Natural killer cell (primary cell): ENCODE data around the gene ACSS1. TPM values are rescaled to one million over a fixed set of nuclear protein-coding genes. Genes with fewer than 3 reads are reported as not detected.

Source experiments
- ATAC-seq, 3 donors: fragments of 150-1000 bp in 2 of 3; fragments of 200-7000 bp in 1 of 3; cut with Tn5 transposase; 1 replicate in 1 of 3; 2 replicates in 2 of 3; pipeline ENCODE4 v1.10.0; 2021; ENCODE audit warnings: mild to moderate bottlenecking in 2 of 3, moderate library complexity in 2 of 3
- DNase-seq, 2 donors: peaks; one replicate each; pipeline versions ENCODE4 v3.0.0 to v3.0.0-alpha.2; 2013 to 2021; ENCODE audit warnings: mixed read lengths in 1 of 2
- H3K27ac ChIP-seq: one replicate; pipeline ENCODE4 v1.5.1; 2013; ENCODE audit warnings: mild to moderate bottlenecking, low read length
- H3K27me3 ChIP-seq: one replicate; pipeline ENCODE4 v1.6.1; 2013; ENCODE audit warnings: low read length; ENCODE audit not compliant: control insufficient read depth, insufficient read depth
- H3K36me3 ChIP-seq: one replicate; pipeline ENCODE4 v1.6.1; 2013; ENCODE audit warnings: low read length; ENCODE audit not compliant: control insufficient read depth, insufficient read depth
- H3K4me1 ChIP-seq: one replicate; pipeline ENCODE4 v1.6.1; 2013; ENCODE audit warnings: low read length; ENCODE audit not compliant: control insufficient read depth, insufficient read depth
- H3K4me3 ChIP-seq: one replicate; pipeline ENCODE4 v1.5.1; 2013; ENCODE audit warnings: low read length
- H3K9me3 ChIP-seq: one replicate; pipeline ENCODE4 v1.6.1; 2013; ENCODE audit warnings: low read length; ENCODE audit not compliant: control insufficient read depth, insufficient read depth
- H3K27ac Mint-ChIP-seq, 2 donors: one replicate each; pipeline ENCODE4 v1.8.0; 2022; ENCODE audit warnings: mild to moderate bottlenecking in 2 of 2, mixed read lengths in 2 of 2, moderate library complexity in 1 of 2
- H3K27me3 Mint-ChIP-seq, 2 donors: one replicate each; pipeline ENCODE4 v1.8.0; 2022; ENCODE audit warnings: low read depth in 2 of 2, mixed read lengths in 2 of 2
- H3K36me3 Mint-ChIP-seq: one replicate; pipeline ENCODE4 v1.8.0; 2022; ENCODE audit warnings: mixed read lengths
- H3K4me1 Mint-ChIP-seq, 2 donors: one replicate each; pipeline ENCODE4 v1.8.0; 2022; ENCODE audit warnings: mixed read lengths in 2 of 2
- H3K4me3 Mint-ChIP-seq: one replicate; pipeline ENCODE4 v1.8.0; 2022; ENCODE audit warnings: mild to moderate bottlenecking, moderate library complexity, mixed read lengths
- H3K9me3 Mint-ChIP-seq, 2 donors: one replicate each; pipeline ENCODE4 v1.8.0; 2022; ENCODE audit warnings: mixed read lengths in 2 of 2
- WGBS: methylation state at CpG from one replicate; pipeline ENCODE4 v1.1.7; 2013; ENCODE audit warnings: missing lambda C conversion rate; ENCODE audit not compliant: insufficient coverage; 5-methylcytosine and 5-hydroxymethylcytosine counted together
- intact Hi-C: fragments of 100-400 bp; cut with micrococcal nuclease; formaldehyde crosslinking; loops from one replicate; pipeline ENCODE4 v1.14.2; 2022
- total RNA-seq, 4 donors: library from RNA; stranded (reverse); fragments of 120-200 nt in 1 of 4; gene quantifications; one replicate each; pipeline versions ENCODE4 v1.2.3 to v1.2.4, GENCODE V29; 2013 to 2022
- TF ChIP-seq, protein P1 (sequence below): fragments of 200-600 bp; IDR thresholded peaks from one replicate; pipeline ENCODE4 v1.8.0; 2022; ENCODE audit warnings: antibody characterized with exemption

The ACSS1 gene
- total RNA-seq, 3 donors from 2014 or later (not counting 1 experiment from before 2014, with no cell fraction given): 46.3 to 67.4 (median 57.4) TPM

DNA sequence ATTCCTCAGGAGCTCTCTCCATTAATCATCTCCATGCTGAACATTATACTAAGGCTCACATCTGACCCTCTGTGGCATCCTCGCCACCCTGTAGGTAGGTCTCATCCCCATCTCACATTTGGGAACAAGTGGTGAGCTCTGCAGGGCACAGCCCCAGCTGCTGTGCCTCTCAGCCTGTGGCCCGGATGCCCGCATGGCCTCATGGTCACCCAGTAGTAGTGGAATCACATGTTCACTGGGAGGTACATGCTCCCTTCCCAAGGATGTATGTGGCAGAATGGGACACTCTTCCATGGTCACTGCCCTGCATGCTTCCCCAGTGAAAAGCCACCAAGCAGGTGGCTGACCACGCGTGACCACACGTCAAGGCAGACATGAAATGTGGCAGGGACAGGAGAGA lies 39.1 kb downstream of the ACSS1 start:
- H3K4me1 ChIP-seq: peaks cover 34% of the 10 kb centered on the region
- WGBS: 85% methylated on average over 6 of the region's 6 CpGs
- ATAC-seq: no peak
- TF ChIP-seq, protein P1, sequence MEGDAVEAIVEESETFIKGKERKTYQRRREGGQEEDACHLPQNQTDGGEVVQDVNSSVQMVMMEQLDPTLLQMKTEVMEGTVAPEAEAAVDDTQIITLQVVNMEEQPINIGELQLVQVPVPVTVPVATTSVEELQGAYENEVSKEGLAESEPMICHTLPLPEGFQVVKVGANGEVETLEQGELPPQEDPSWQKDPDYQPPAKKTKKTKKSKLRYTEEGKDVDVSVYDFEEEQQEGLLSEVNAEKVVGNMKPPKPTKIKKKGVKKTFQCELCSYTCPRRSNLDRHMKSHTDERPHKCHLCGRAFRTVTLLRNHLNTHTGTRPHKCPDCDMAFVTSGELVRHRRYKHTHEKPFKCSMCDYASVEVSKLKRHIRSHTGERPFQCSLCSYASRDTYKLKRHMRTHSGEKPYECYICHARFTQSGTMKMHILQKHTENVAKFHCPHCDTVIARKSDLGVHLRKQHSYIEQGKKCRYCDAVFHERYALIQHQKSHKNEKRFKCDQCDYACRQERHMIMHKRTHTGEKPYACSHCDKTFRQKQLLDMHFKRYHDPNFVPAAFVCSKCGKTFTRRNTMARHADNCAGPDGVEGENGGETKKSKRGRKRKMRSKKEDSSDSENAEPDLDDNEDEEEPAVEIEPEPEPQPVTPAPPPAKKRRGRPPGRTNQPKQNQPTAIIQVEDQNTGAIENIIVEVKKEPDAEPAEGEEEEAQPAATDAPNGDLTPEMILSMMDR: no peak
- peaks cover 61% of the 10 kb centered on the region for H3K36me3 ChIP-seq
- H3K27me3 ChIP-seq: no peaks in the 10 kb centered on the region
- intact Hi-C loops: no loop called here
- no peaks in the 10 kb centered on the region for H3K9me3 ChIP-seq
- no peak overlapping the region for H3K4me3 Mint-ChIP-seq
- no peak overlapping the region for H3K27ac ChIP-seq
- H3K36me3 Mint-ChIP-seq: no peaks in the 10 kb centered on the region
- H3K4me1 Mint-ChIP-seq: peaks cover 37 to 43% of the 10 kb centered on the region in 2 donors
- H3K27me3 Mint-ChIP-seq: no peaks in the 10 kb centered on the region
- no peaks in the 10 kb centered on the region for H3K9me3 Mint-ChIP-seq
- DNase-seq: no peak
- peak overlapping the region; percentile 75 to 85 for H3K27ac Mint-ChIP-seq
- no peak overlapping the region for H3K4me3 ChIP-seq

DNA sequence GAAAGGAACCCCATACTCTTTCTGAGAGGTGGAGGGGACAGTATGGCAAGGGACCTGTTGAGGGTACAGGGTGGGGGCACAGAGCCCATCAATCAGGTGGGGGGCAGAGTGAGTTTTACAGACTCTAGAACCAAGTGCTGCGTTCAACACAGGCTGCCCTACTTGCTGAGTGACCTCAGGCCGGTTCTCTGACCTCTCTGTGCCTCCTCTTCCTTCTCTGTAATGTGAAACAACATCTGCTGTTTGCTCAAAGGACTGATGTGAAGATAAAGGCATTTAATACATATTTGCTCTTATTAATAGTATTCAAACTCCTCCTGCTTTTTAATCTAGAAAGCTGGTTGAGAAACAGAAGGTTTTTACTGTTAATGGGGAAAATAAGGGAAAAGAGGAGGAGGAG lies 39.5 kb downstream of the ACSS1 start:
- WGBS: 95% methylated on average over 2 of the region's 2 CpGs
- H3K27ac Mint-ChIP-seq: peak overlapping the region; percentile 75 to 85
- no peak overlapping the region for H3K4me3 Mint-ChIP-seq

DNA sequence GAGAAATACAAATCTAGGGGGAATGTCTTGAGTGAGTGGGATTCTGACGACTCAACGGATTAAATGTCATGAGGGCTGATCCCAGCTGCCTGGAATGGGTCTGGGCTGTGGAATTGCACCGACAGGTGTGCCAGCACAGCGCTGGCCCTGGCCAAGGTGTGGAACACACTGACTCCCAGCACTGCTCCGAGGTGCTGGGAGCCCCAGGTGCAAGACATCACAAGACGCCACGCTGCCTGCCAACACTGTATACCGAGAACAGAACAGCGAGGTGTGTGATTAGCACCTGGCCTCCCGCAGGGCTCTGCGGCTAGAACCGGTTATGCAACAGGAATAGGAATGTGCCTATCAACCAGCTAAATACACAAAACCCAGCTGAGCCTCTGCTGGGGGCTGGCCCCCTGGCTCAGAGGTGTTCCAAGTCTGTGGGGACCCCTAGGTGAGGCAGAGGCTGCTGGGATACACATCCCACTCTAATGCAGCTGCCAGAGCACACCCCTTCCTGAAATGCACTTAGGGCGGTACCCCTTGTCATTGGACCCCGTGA lies 40.6 kb downstream of the ACSS1 start:
- H3K9me3 Mint-ChIP-seq: no peaks in the 10 kb centered on the region
- no peak overlapping the region for H3K4me3 Mint-ChIP-seq
- no peak overlapping the region for H3K4me3 ChIP-seq
- DNase-seq: no peak
- intact Hi-C loops: no loop called here
- peak overlapping the region; percentile 75 to 85 for H3K27ac Mint-ChIP-seq
- H3K27me3 ChIP-seq: no peaks in the 10 kb centered on the region
- no peaks in the 10 kb centered on the region for H3K36me3 Mint-ChIP-seq
- 96% methylated on average over 14 of the region's 14 CpGs for WGBS
- ATAC-seq: no peak
- H3K36me3 ChIP-seq: peaks cover 65% of the 10 kb centered on the region
- TF ChIP-seq, protein P1: no peak
- no peaks in the 10 kb centered on the region for H3K27me3 Mint-ChIP-seq
- peaks cover 27% of the 10 kb centered on the region for H3K4me1 ChIP-seq
- H3K4me1 Mint-ChIP-seq: peaks cover 29 to 36% of the 10 kb centered on the region in 2 donors
- no peak overlapping the region for H3K27ac ChIP-seq
- H3K9me3 ChIP-seq: no peaks in the 10 kb centered on the region

More for the DNA sequence above, 39.5 kb downstream of the ACSS1 start:
- Histone ChIP-seq H3K36me3 (peaks cover 62% of the 10 kb centered on the region), H3K4me1 (peaks cover 30% of the 10 kb centered on the region), H3K27me3 (no peaks in the 10 kb centered on the region), H3K4me3 (no peak overlapping the region), H3K9me3 (no peaks in the 10 kb centered on the region), H3K27ac (no peak overlapping the region)
- TF ChIP-seq, protein P1: no peak
- Mint-ChIP-seq H3K36me3 (no peaks in the 10 kb centered on the region), H3K4me1 (peaks cover 32 to 39% of the 10 kb centered on the region in 2 donors), H3K27me3 (no peaks in the 10 kb centered on the region), H3K9me3 (no peaks in the 10 kb centered on the region)
- intact Hi-C loops: no loop called here
- no peak for DNase-seq
- no peak for ATAC-seq

DNA sequence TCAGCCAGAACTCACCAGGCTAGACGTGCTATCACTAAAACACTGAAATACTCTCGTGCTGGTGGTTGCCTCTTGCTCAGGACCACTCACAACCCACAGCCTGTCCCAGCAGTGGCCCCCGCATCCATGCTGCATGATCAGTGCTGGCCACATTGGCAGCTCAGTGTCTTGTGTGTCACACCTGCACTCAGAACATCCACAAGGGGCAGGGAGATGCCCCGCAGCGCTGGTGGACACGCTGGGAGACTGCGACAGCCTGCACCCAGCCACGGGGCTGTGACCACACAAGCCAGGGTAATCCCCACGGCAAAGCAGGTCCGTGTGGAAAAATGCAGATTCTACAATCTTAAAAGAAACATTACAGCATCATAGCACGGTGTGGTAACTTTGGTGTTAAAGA lies 41.5 kb downstream of the ACSS1 start:
- intact Hi-C loops: no loop called here
- no peak overlapping the region for H3K4me3 ChIP-seq
- Mint-ChIP-seq H3K9me3 (no peaks in the 10 kb centered on the region), H3K27ac (peak overlapping the region; percentile 75 to 85), H3K36me3 (no peaks in the 10 kb centered on the region), H3K27me3 (no peaks in the 10 kb centered on the region), H3K4me3 (no peak overlapping the region), H3K4me1 (peaks cover 29 to 36% of the 10 kb centered on the region in 2 donors)
- WGBS: 88% methylated on average over 10 of the region's 11 CpGs
- peak overlapping the region; percentile 43 for H3K27ac ChIP-seq
- peaks cover 69% of the 10 kb centered on the region for H3K36me3 ChIP-seq
- ATAC-seq (no peak), DNase-seq (no peak)
- H3K9me3 ChIP-seq: no peaks in the 10 kb centered on the region
- peaks cover 27% of the 10 kb centered on the region for H3K4me1 ChIP-seq
- no peaks in the 10 kb centered on the region for H3K27me3 ChIP-seq
- TF ChIP-seq, protein P1: no peak
